Mesenteric fat pad (tissue), 1 donor: ENCODE data around the gene CTNNBL1. TPM values are rescaled to one million over a fixed set of nuclear protein-coding genes. Genes with fewer than 3 reads are reported as not detected.

Experiments used
- DNase-seq: peaks from one replicate; pipeline ENCODE4 v3.0.0-alpha.2; 2020; ENCODE audit warnings: low spot score
- total RNA-seq: library from RNA; stranded (reverse); fragmentation: NEBNext Ultra II Directional; extraction: Animal tissue kit (Norgen Biotek cat#: 25700); gene quantifications from one replicate; pipeline ENCODE4 v1.2.1, GENCODE V29; 2021
- donor health status: DM: yes; HTN: yes; CAD: no.

CTNNBL1 gene
- total RNA-seq, 1 donor from 2014 or later = 51.8 TPM

DNA sequence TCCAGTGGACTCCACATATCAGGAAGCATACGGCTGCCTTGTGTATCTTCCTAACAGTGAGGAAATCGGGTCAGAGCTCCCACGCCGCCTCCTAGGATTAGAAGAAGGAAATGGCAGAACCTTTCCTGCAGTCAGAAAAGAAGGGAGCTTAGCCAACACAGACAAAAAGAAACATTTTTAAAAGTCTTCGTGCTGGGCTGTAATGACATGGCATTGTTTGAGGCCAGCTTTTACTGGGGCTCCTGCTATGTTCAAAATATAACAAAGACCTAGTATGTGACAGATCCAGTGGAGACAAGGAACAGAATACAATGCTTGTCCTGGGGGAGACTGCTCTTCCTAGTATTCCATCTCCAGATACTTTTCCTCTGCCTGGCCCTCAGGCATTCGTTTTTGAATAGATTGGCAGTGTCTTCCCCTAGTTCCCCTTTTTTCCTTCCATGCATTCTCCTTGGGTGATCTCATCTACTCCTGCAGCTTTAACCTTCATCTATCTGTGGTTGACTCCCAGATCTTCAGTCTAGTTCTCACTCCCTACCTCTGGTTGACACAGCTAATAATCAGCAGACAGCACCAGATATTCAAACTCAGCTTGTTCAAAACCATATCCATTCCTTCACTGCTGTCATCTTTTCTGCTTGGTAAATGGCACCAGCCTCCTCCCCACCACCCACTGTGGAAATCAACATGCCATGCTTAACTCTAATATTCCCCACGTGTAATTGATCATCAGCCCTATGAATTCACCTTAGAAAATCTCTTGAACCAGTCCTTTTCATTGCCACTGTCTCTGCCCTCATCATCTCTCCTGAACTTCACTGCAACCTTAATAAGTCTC is 114.6 kb downstream of the CTNNBL1 start:
- no peak for DNase-seq

GRCh38 chr20:37810027-37810426 is 116.2 kb downstream of the CTNNBL1 start:
- DNase-seq = no peak

GRCh38 chr20:37816003-37816402 is 122.2 kb downstream of the CTNNBL1 start:
- no peak for DNase-seq

GRCh38 chr20:37816726-37817125 is 122.9 kb downstream of the CTNNBL1 start:
- no peak for DNase-seq

DNA sequence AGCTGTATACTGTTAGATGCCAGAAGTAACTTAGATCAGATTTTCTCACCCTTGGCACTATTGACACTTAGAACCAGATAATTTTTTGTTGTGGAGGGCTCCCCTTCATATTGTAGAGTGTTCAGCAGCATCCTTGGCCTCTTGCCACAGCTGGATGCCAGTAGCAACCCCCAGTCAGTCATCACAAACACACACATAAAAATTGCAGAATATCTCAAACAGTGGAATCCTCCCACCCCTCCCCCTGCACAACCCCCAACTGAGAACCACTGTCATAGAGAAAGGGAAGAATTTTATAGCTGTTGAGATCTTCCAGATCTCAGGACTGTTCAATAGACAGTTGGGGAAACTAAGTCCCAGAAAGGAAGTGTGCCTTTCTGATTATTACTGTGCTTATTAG is 127.9 kb downstream of the CTNNBL1 start:
- DNase-seq = no peak

DNA sequence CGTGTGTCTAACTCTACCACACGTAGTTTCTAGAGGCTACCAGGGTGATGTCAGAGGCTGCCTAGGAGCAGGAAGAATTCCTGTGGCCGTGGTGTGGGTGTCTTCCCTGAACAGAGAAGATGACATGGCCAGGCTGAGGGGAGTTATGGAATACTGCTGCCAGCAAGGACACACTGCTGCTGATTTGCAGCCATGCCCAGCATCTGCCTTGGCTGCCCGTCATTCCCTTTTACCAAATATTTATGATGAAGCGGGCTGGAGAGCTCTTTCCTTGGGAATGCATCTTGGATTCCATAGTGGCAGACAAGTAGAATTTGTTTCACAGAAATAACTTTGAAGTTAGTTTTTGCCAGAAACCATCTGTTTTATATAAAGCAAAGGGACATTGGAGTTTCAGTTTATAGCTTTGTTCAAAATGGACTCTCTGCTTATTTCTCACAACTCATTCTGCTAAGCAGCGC is 128.3 kb downstream of the CTNNBL1 start:
- DNase-seq = no peak

DNA sequence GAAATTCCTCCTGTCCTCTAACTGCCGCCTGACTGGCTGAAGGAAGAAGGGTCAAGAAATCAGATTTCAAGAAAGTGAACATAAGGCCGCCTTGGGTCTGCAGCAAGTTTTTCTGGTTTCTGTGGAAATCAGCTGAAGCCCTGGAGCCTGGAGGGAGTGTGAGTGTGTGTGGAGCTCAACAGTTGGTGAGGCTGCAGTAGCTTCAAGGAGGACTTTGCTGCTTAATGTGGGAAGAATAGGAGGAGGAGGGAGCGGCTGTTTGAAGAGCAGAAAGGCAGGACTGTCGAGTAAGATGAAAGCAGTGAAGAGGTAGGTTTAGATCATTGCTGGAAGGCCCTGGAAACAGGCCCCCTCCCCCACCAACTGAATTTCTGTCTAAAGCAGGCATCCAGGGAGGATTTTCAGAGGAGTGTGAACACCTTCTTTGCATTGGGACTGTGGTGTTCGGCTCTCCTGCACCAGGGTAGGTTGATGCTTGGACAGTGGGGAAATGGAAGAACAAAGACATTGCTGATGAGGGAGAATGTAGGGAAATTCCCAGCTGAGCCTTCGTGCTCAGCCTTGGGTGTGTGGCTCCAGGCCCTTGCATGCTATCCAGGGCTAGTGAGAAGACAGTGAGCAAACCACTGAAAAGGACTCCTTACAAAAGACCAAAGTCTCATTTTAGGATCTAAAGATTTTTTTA is 129.6 kb downstream of the CTNNBL1 start:
- DNase-seq = no peak

DNA sequence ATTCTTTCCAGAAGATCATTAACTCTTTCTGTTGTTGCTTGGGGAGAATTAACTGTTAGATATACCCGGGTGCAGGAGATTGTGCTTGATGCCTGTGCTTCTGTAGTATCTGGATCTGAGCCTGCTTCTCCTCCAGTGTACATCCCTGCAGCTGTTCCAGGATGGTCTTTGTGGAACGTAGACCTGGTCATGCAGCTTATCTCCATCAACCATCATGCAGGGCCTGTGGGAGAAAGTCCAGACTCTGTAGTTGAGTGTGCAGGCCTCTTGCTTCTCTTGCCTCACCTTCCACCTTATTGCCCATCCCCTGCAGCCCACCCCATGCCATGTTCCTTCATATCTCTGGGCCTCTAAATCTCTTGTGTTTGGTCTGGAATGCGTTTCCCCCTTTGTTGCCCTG is 133.8 kb downstream of the CTNNBL1 start:
- DNase-seq = no peak

DNA sequence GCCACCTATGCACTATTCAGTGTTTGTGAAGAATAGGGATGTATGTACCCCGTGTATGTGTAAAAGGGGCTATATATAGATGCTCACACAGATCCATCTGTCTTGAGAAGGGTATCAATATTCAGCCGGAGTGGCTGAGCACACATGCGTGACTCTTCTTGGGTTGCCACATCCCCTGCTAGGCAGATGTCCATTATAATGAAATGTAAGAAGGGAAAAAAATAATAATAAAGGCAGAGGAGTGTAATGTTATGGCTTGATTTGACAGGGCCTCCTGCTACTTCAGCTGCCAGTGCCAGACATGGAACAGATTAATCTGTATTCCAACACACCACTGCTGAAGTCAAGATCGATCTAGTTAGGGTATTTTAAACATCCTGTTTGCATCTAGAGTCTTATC is 134.9 kb downstream of the CTNNBL1 start:
- no peak for DNase-seq

- no peak for DNase-seq
Observed at GRCh38 chr20:37829128-37829527, 135.3 kb downstream of the CTNNBL1 start.

- no peak for DNase-seq
Observed at GRCh38 chr20:37833221-37833896, 139.5 kb downstream of the CTNNBL1 start.

DNA sequence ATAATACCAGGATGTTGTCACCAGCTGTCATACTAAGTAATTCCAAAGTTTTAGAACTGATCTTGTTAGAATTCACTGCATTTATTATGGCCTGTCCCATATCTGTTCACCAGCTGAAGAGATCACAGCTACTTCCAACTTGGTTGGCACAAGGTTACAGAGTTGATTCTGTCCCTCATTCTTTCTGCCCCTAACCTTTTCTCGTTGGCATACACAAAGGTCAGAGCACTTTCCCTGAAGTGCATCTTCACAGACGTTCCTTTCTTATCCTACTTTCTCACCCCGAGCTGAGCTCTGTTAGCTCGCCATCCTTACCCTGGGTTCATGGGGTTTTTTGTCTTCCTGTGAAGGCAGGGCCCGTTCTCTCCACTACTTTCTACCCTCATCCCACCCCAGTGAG is 143.1 kb downstream of the CTNNBL1 start:
- DNase-seq = no peak

GRCh38 chr20:37837924-37838323 is 144.1 kb downstream of the CTNNBL1 start:
- DNase-seq = no peak

DNA sequence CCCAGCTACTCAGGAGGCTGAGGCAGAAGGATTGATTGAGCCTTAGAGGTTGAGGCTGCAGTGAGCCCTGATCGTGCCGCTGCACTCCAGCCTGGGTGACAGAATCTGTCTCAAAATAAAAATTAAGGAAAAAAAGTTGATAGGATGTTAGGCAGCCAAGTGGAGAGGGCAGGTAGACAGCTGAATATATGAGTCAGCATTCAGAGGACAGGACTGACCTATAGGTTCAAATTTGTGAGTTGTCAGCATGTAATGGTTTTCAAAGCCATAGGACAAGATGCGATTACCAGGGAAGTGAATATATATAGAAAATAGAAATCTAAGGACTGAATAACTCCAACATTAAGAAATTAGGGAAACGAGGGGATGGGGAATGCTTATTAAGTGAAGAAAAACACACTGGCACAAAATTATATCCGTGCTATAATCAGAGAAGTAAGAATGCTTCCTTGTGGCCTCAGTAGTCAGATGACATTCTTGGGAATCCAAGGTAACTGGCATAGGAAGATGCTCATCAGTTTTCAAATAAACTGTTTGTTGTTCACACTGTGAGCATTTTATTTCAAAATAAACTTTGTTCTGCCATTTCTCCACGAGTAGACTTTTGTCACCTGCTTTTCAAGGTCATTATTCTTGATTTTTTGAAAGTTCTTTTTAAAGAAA is 145.1 kb downstream of the CTNNBL1 start:
- no peak for DNase-seq

DNA sequence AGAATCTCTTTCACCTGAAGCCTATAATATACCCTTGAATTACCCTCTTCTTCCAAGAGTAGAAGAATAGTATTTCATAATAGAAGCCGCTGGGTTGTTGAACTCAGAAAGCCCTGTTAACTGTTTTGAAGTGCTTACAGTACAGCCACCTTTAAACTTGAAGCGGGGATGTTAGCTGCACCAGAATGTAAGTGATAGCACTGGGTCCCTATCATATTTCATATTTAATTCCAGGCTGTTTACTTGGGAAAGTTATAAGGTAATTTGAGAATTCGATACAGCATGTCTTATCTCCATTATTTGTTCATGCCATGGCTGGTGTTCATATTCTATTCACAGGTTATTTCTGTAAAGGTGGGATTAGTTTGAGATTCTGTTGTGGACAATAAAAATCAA is 145.6 kb downstream of the CTNNBL1 start:
- no peak for DNase-seq

GRCh38 chr20:37839955-37840354 is 146.1 kb downstream of the CTNNBL1 start:
- no peak for DNase-seq

DNA sequence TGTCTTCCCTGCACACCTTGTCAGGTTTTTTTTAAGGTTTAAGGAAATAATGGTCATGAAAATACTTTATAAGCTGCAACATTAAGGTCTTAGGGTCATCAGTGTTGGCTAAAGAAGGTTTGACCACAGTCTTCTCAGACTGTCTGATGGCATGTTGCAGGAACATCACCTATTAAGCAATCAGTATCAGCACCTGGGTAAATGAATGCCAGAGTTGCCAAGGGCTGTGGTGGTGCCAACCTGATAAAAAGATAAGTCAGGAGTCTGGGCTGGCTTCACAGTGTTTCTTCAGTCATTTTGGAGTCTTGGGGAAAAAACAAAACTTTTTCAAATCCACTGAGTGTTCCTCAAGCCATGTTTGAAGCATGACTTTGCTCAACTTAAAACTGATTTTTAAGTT is 147.6 kb downstream of the CTNNBL1 start:
- no peak for DNase-seq

DNA sequence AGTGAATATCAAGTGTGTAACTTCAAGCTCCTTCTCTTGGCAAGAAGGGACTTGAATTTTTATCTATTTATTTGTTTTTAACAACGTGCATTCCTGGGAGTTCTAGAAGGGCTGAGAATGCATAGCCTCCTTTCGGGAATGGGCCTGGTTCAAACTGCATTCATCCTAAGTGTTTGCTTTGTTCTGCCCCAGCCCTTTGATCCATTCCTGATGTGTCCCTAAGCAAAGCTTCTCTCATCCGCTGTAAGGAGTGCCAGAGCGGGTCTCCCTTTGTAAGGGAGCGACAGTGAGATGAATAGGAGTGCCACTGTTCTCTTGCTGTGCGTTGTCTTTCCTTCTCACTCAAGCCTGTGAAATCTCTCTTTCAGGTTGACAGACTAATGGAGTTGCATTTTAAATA is 148.1 kb downstream of the CTNNBL1 start:
- DNase-seq = no peak

DNA sequence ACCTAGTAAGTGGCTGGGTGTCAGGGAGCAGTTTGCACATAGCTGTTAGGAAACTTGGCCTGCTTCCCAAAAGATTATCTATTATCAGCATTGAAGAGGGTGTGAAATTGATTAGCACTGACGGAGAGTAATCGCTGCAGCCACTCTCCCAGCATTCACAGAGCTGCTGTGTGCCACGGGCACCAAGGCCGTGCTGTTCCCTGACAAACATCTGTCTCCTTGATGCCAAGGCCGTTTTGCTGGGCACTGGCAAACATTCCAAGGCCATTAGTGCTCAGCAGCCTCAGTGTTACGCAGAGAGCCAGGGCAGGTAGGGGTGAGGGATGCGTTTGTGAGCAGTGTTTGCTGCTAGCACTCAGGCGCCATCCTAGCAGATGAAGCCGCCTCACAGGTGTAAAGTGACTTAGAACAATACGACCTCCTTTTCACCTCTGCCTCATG is 151.4 kb downstream of the CTNNBL1 start:
- no peak for DNase-seq

- DNase-seq = no peak
Observed at GRCh38 chr20:37845878-37846277, 152.0 kb downstream of the CTNNBL1 start.

GRCh38 chr20:37846573-37846972 is 152.7 kb downstream of the CTNNBL1 start:
- no peak for DNase-seq

DNA sequence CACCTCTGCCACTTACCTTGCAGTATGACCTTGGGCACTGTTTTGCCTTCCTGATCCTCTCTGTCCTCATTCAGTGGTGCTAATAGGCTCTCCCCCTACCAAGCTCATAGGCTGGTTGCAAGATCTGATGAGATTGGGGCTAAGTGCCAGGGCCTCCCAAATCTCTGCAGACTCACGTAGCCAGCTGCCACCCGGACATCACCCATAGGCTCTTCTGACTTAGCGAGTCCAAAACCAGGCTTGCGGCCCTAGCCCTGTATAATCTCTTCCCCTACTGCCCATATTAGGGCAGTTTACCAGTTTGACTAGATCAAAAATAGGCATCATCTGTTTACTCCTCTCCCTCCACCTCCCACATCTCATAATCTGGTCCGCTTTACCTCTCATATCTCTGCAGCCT is 154.9 kb downstream of the CTNNBL1 start:
- DNase-seq = no peak
